ENCODE data around the gene MOCS3. TPM values are rescaled to one million over a fixed set of nuclear protein-coding genes. Genes with fewer than 3 reads are reported as not detected.
A peak's percentile ranks its signal among the peaks of the same experiment; 100 is the strongest.

Gene MOCS3
- polyA plus RNA-seq, 2 of the 4 experiments (the other 2 are of a cell fraction), result 4.8 to 5.7 TPM

GRCh38 chr20:50991076-50991475, 32.5 kb downstream of the MOCS3 start (continued):
- TF ChIP-seq KDM1A (IDR thresholded peaks at IDR 0.05; ENCODE audit: low read depth), result no peak

- H3K4me3 ChIP-seq, result no peak overlapping the region
- ATAC-seq (no peak), DNase-seq (ENCODE audit: low read depth in 1 of 2, low spot score in 1 of 2) (no peak), FAIRE-seq (no peak)
- H3K4me1 ChIP-seq, result peaks cover 9% of the 10 kb centered on the region
- no peaks in the 10 kb centered on the region for H3K9me3 ChIP-seq
- 80% methylated on average over 4 of the region's 4 CpGs for WGBS (ENCODE audit: missing lambda C conversion rate)
- CTCF ChIA-PET, result interaction anchor here (0.6 to 20.8 kb wide), 25 partner anchors 10 to 729 kb away, joined by 3 to 565 read pairs (median 5); no protein-coding TSS in a partner anchor
- POLR2A ChIA-PET, result no interaction called here
- TF ChIP-seq E2F6 (IDR thresholded peaks at IDR 0.05; ENCODE audit: borderline replicate concordance, low read depth) (no peak), GATA3 (IDR thresholded peaks at IDR 0.05; ENCODE audit: borderline replicate concordance) (no peak), NFE2L2 (conservative IDR thresholded peaks at IDR 0.05; ENCODE audit: low read length) (no peak), HOXB5 (CRISPR knock-in tag; IDR thresholded peaks at IDR 0.05) (no peak), BCL3 (IDR thresholded peaks at IDR 0.05) (no peak), CHD2 (IDR thresholded peaks at IDR 0.05; ENCODE audit: low read length, partially characterized antibody) (no peak), CEBPB (IDR thresholded peaks at IDR 0.05) (no peak), TP53 (CRISPR knock-in tag; IDR thresholded peaks at IDR 0.05) (no peak), EHF (CRISPR knock-in tag; IDR thresholded peaks at IDR 0.05) (no peak), RAD21 (conservative IDR thresholded peaks at IDR 0.05 in 1 of 2, IDR thresholded peaks at IDR 0.05 in 1 of 2) (no peak), BHLHE40 (IDR thresholded peaks at IDR 0.05; ENCODE audit: low read depth, low read length) (no peak)
- TF ChIP-seq, protein P1, sequence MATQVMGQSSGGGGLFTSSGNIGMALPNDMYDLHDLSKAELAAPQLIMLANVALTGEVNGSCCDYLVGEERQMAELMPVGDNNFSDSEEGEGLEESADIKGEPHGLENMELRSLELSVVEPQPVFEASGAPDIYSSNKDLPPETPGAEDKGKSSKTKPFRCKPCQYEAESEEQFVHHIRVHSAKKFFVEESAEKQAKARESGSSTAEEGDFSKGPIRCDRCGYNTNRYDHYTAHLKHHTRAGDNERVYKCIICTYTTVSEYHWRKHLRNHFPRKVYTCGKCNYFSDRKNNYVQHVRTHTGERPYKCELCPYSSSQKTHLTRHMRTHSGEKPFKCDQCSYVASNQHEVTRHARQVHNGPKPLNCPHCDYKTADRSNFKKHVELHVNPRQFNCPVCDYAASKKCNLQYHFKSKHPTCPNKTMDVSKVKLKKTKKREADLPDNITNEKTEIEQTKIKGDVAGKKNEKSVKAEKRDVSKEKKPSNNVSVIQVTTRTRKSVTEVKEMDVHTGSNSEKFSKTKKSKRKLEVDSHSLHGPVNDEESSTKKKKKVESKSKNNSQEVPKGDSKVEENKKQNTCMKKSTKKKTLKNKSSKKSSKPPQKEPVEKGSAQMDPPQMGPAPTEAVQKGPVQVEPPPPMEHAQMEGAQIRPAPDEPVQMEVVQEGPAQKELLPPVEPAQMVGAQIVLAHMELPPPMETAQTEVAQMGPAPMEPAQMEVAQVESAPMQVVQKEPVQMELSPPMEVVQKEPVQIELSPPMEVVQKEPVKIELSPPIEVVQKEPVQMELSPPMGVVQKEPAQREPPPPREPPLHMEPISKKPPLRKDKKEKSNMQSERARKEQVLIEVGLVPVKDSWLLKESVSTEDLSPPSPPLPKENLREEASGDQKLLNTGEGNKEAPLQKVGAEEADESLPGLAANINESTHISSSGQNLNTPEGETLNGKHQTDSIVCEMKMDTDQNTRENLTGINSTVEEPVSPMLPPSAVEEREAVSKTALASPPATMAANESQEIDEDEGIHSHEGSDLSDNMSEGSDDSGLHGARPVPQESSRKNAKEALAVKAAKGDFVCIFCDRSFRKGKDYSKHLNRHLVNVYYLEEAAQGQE (IDR thresholded peaks at IDR 0.05), result no peak
- TF ChIP-seq, protein P2, sequence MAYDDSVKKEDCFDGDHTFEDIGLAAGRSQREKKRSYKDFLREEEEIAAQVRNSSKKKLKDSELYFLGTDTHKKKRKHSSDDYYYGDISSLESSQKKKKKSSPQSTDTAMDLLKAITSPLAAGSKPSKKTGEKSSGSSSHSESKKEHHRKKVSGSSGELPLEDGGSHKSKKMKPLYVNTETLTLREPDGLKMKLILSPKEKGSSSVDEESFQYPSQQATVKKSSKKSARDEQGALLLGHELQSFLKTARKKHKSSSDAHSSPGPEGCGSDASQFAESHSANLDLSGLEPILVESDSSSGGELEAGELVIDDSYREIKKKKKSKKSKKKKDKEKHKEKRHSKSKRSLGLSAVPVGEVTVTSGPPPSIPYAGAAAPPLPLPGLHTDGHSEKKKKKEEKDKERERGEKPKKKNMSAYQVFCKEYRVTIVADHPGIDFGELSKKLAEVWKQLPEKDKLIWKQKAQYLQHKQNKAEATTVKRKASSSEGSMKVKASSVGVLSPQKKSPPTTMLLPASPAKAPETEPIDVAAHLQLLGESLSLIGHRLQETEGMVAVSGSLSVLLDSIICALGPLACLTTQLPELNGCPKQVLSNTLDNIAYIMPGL (CRISPR knock-in tag; IDR thresholded peaks at IDR 0.05; ENCODE audit: borderline replicate concordance), result no peak
- no peak overlapping the region for H3K4me2 ChIP-seq
- H3K27ac ChIP-seq, result peak overlapping the region in 1 of 2 experiments; percentile 8; a peak in 2 of 6 replicates
Observed at GRCh38 chr20:50992336-50992732, 33.7 kb downstream of the MOCS3 start.

DNA sequence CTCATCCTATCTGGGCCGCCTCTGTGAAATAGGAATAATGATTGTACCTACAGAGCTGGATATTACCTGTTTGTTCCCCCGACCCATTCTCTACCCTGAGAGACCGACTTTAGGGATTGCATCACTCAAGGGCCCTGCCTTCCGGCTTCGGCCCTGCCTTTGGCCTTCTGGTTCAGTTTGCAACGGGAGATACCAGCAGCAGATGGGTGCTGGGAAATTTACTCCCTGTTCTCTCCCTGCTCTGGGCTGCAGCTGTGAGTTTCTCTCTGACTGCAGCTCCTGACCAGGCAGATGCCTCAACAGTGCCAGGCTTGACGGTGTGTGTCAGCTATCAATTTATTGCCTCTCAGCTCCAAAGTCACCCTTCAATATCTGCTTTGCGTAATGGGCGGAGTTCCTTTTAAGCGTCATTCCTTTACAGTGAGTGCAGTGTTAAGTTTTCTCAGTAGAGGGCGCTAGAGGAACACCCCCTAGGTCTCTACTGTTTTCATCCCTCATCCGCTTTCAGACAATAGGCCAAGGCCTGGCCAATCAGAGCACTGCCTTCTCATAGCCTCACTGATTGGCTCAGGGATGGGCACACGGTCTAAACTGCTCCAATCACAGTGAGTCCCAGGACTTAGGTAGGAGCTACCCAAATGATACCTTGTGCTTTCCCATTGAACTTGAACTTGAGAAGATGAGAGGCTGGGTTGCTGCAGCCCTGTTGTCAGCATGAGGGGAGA, 34.3 kb downstream of the MOCS3 start:
- peak overlapping the region in 1 of 2 experiments; percentile 8; a peak in 2 of 6 replicates for H3K27ac ChIP-seq
- 41% methylated on average over 13 of the region's 13 CpGs for WGBS (ENCODE audit: missing lambda C conversion rate)
- no peak overlapping the region for H3K4me2 ChIP-seq
- TF ChIP-seq ELK1 (IDR thresholded peaks at IDR 0.05; ENCODE audit: low read depth, low read length) (no peak), RAD21 (conservative IDR thresholded peaks at IDR 0.05 in 1 of 2, IDR thresholded peaks at IDR 0.05 in 1 of 2) (peak; percentile 62 to 76), SMC3 (IDR thresholded peaks at IDR 0.05) (peak; percentile 53), USF2 (IDR thresholded peaks at IDR 0.05) (peak; percentile 70), E2F6 (IDR thresholded peaks at IDR 0.05; ENCODE audit: borderline replicate concordance, low read depth) (no peak), CTCF (IDR thresholded peaks at IDR 0.05) (peak; percentile 67)
- POLR2A ChIA-PET, result no interaction called here
- ATAC-seq, result peak; percentile 71 to 98
- CTCF ChIA-PET, result interaction anchor here (0.6 to 20.8 kb wide), 30 partner anchors 11 to 728 kb away, joined by 3 to 565 read pairs (median 4); no protein-coding TSS in a partner anchor
- H3K4me3 ChIP-seq, result no peak overlapping the region
- DNase-seq (ENCODE audit: low read depth in 1 of 2, low spot score in 1 of 2), result peak; percentile 89 to 90
- H3K4me1 ChIP-seq, result peaks cover 13% of the 10 kb centered on the region
- no peak for FAIRE-seq
- H3K9me3 ChIP-seq, result no peaks in the 10 kb centered on the region

Data from A549 (cell line).